SW480 (cell line): ENCODE results near the gene ENTPD6.
"Not testable (repeated sequence)": the region's sequence is repeated elsewhere in the genome, so short reads cannot be mapped to it uniquely, and the experiment has no call there.

Source experiments
- DNase-seq: peaks from one replicate; pipeline ENCODE4 v3.0.0-alpha.2; 2016; ENCODE audit warnings: low spot score

Gene ENTPD6

GRCh38 chr20:25195014-25195961 lies at the start of gene ENTPD6:
Gene ENTPD6, plus strand, starts transcription at chr20:25195712. Its CDS starts 10,825 bp downstream, at chr20:25206537.
- peak; percentile 92 for DNase-seq

- no peak for DNase-seq
Measured at GRCh38 chr20:25146976-25147375, 48.5 kb upstream of the ENTPD6 start.

GRCh38 chr20:25147716-25148115 lies 47.8 kb upstream of the ENTPD6 start:
- no peak for DNase-seq

GRCh38 chr20:25148181-25148981 lies 47.1 kb upstream of the ENTPD6 start:
- DNase-seq = no peak

- no peak for DNase-seq
Measured at GRCh38 chr20:25148982-25149846, 46.3 kb upstream of the ENTPD6 start.

- no peak for DNase-seq
Measured at GRCh38 chr20:25150016-25150415, 45.5 kb upstream of the ENTPD6 start.

GRCh38 chr20:25158043-25158442 lies 37.5 kb upstream of the ENTPD6 start:
- no peak for DNase-seq

GRCh38 chr20:25160467-25160866 lies 35.0 kb upstream of the ENTPD6 start:
- DNase-seq = no peak

- DNase-seq = no peak
Measured at GRCh38 chr20:25160897-25161296, 34.6 kb upstream of the ENTPD6 start.

GRCh38 chr20:25165128-25165527 lies 30.4 kb upstream of the ENTPD6 start:
- DNase-seq = no peak

GRCh38 chr20:25166105-25166782 lies 29.3 kb upstream of the ENTPD6 start:
- not testable (repeated sequence) for DNase-seq

- DNase-seq = no peak
Measured at GRCh38 chr20:25173321-25173720, 22.2 kb upstream of the ENTPD6 start.

- DNase-seq = no peak
Measured at GRCh38 chr20:25173886-25174308, 21.6 kb upstream of the ENTPD6 start.

- no peak for DNase-seq
Measured at GRCh38 chr20:25176184-25176583, 19.3 kb upstream of the ENTPD6 start.

GRCh38 chr20:25177890-25178321 lies 17.6 kb upstream of the ENTPD6 start:
- no peak for DNase-seq

GRCh38 chr20:25178563-25179438 lies 16.7 kb upstream of the ENTPD6 start:
- DNase-seq = peak; percentile 88

GRCh38 chr20:25179439-25180089 lies 15.9 kb upstream of the ENTPD6 start:
- DNase-seq = no peak

GRCh38 chr20:25184391-25184790 lies 11.1 kb upstream of the ENTPD6 start:
- DNase-seq = not testable (repeated sequence)

GRCh38 chr20:25187220-25187619 lies 8.3 kb upstream of the ENTPD6 start:
- no peak for DNase-seq

- DNase-seq = peak; percentile 41
Measured at GRCh38 chr20:25187635-25188034, 7.9 kb upstream of the ENTPD6 start.
